Endothelial cell of umbilical vein (primary cell): ENCODE measurements around the gene LAMB3. TPM values are rescaled to one million over a fixed set of nuclear protein-coding genes. Genes with fewer than 3 reads are reported as not detected.

ENCODE experiments used
- BruUV-seq: library from RNA; stranded (reverse); fragments of 400-500 nt; replicated peaks from 2 replicates; lab custom pipeline; 2021; lab: Mats Ljungman, UMichigan
- CTCF ChIA-PET: fragments of 300-600, 350-600 bp; sonication (Branson Sonifier 250); formaldehyde crosslinking; loops from one replicate; lab custom pipeline; 2021; ENCODE audit warnings: antibody characterized with exemption, inconsistent platforms; lab: Charles Lee
- POLR2A ChIA-PET: fragments of 300-600, 350-600 bp; sonication (Branson Sonifier 250); formaldehyde crosslinking; loops from one replicate; lab custom pipeline; 2021; ENCODE audit warnings: antibody characterized with exemption, inconsistent platforms; lab: Charles Lee
- DNase-seq: peaks from one replicate; pipeline ENCODE4 v3.0.0-alpha.2; 2011; ENCODE audit warnings: low read depth, low spot score
- FAIRE-seq: peaks from 2 replicates; lab custom pipeline; 2011; peaks lifted over from hg19 to GRCh38; lab: Jason Lieb, UNC
- H2AFZ ChIP-seq: 2 replicates; pipeline ENCODE4 v1.6.0; 2012; ENCODE audit warnings: low read depth, low read length, control low read depth, inconsistent platforms
- H3K27ac ChIP-seq: 2 replicates; pipeline ENCODE4 v1.5.1; 2011; ENCODE audit warnings: low read depth, mild to moderate bottlenecking, control low read depth, low read length, moderate library complexity; ENCODE audit not compliant: insufficient read depth
- H3K27me3 ChIP-seq, 2 experiments: 2 replicates each; pipeline versions ENCODE4 v1.6.0 to v1.6.1; 2011; ENCODE audit warnings: low read length in 2 of 2, mixed read lengths in 1 of 2; ENCODE audit not compliant: control insufficient read depth in 2 of 2, insufficient read depth in 2 of 2
- H3K36me3 ChIP-seq, 2 experiments: 2 replicates in 1 of 2; 3 replicates in 1 of 2; pipeline ENCODE4 v1.5.1; 2011; ENCODE audit warnings: low read length in 2 of 2, mild to moderate bottlenecking in 1 of 2, moderate library complexity in 1 of 2; ENCODE audit not compliant: control insufficient read depth in 2 of 2, insufficient read depth in 2 of 2; ENCODE audit errors: extremely low read depth in 1 of 2
- H3K4me1 ChIP-seq: 3 replicates; pipeline ENCODE4 v1.5.1; 2011; ENCODE audit warnings: mild to moderate bottlenecking, low read length; ENCODE audit not compliant: control insufficient read depth, insufficient read depth; ENCODE audit errors: extremely low read depth
- H3K4me2 ChIP-seq: 2 replicates; pipeline ENCODE4 v1.6.1; 2011; ENCODE audit warnings: low read length, control low read depth, mixed read lengths; ENCODE audit not compliant: insufficient read depth
- H3K4me3 ChIP-seq, 3 experiments: fragments of 200-600 bp in 1 of 3; sonication (generic), shearing (Covaris generic) in 1 of 3; replicated peaks in 1 of 3; 2 replicates each; pipeline ENCODE4 v1.5.1; 2011 to 2016; ENCODE audit warnings: control low read depth in 3 of 3, low read length in 3 of 3, mild to moderate bottlenecking in 2 of 3, inconsistent platforms in 1 of 3, low read depth in 1 of 3, moderate library complexity in 1 of 3; ENCODE audit not compliant: insufficient read depth in 1 of 3
- H3K79me2 ChIP-seq: 2 replicates; pipeline ENCODE4 v1.6.0; 2012; ENCODE audit warnings: low read length, inconsistent platforms; ENCODE audit not compliant: control insufficient read depth, insufficient read depth
- H3K9ac ChIP-seq: replicated peaks from 2 replicates; pipeline ENCODE3; 2011; ENCODE audit warnings: low read length, control low read depth; ENCODE audit not compliant: insufficient read depth; ENCODE audit errors: extremely low read depth
- H3K9me1 ChIP-seq: replicated peaks from 3 replicates; pipeline ENCODE4 v1.6.0; 2011; ENCODE audit warnings: mild to moderate bottlenecking, low read length; ENCODE audit not compliant: control insufficient read depth, insufficient read depth; ENCODE audit errors: extremely low read depth
- H3K9me3 ChIP-seq: replicated peaks from 2 replicates; pipeline ENCODE4 v1.5.1; 2012; ENCODE audit warnings: low read length, inconsistent platforms; ENCODE audit not compliant: control insufficient read depth, insufficient read depth
- H4K20me1 ChIP-seq: replicated peaks from 2 replicates; pipeline ENCODE3; 2011; ENCODE audit warnings: mild to moderate bottlenecking, low read length; ENCODE audit not compliant: control insufficient read depth, insufficient read depth; ENCODE audit errors: extremely low read depth
- EZH2 ChIP-seq: IDR thresholded peaks from 2 replicates; pipeline ENCODE4 v1.6.1; 2012; ENCODE audit warnings: borderline replicate concordance, low read depth, mild to moderate bottlenecking, moderate library complexity, low read length, inconsistent platforms; ENCODE audit not compliant: severe bottlenecking
- FOS ChIP-seq: IDR thresholded peaks from 2 replicates; pipeline ENCODE4 v1.6.1; 2011; ENCODE audit warnings: mild to moderate bottlenecking, low read length, moderate library complexity, borderline replicate concordance; ENCODE audit not compliant: insufficient read depth
- GATA2 ChIP-seq: IDR thresholded peaks from 2 replicates; pipeline ENCODE4 v1.7.0; 2011; ENCODE audit warnings: low read depth, mild to moderate bottlenecking, moderate library complexity, mixed read lengths, low read length; ENCODE audit not compliant: insufficient read length, insufficient read depth
- JUN ChIP-seq: IDR thresholded peaks from 2 replicates; pipeline ENCODE4 v1.6.1; 2011; ENCODE audit warnings: borderline replicate concordance, low read depth; ENCODE audit not compliant: insufficient read length, insufficient read depth
- MAX ChIP-seq: IDR thresholded peaks from 2 replicates; pipeline ENCODE4 v1.6.1; 2011; ENCODE audit not compliant: insufficient read depth, insufficient read length
- MYC ChIP-seq: IDR thresholded peaks from one replicate; pipeline ENCODE4 v1.6.1; 2011; ENCODE audit warnings: mild to moderate bottlenecking, low read depth, low read length
- POLR2A ChIP-seq: IDR thresholded peaks from 2 replicates; pipeline ENCODE4 v1.6.1; 2012; ENCODE audit warnings: low read depth, mild to moderate bottlenecking, control low read depth, low read length
- POLR2AphosphoS5 ChIP-seq: IDR thresholded peaks from 2 replicates; pipeline ENCODE4 v1.6.1; 2012; ENCODE audit warnings: low read depth, mild to moderate bottlenecking, control low read depth, low read length, moderate library complexity; ENCODE audit not compliant: insufficient read depth
- dilution Hi-C: fragments of 300-500 bp; cut with MboI; formaldehyde crosslinking; loops from one replicate; pipeline ENCODE4 v1.15.0; 2019; ENCODE audit warnings: low sequenced_read_pairs; ENCODE audit not compliant: extremely low pct_ligation_motif_present
- intact Hi-C: fragments of 100-400 bp; cut with micrococcal nuclease; formaldehyde crosslinking; loops from one replicate; pipeline ENCODE4 v1.10.0; 2022
- polyA plus RNA-seq, 4 experiments: library from polyadenylated mRNA; depleted of rRNA in 3 of 4; stranded (reverse) in 3 of 4; unstranded in 1 of 4; fragments of >200 nt; gene quantifications; 2 replicates each; pipeline versions ENCODE4 v1.2.1 to v1.2.3, GENCODE V29; 2011 to 2012; ENCODE audit warnings: missing spikeins in 1 of 4
- total RNA-seq: library from RNA; stranded (reverse); gene quantifications from 2 replicates; pipeline ENCODE4 v1.2.3, GENCODE V29; 2021
- TF ChIP-seq, protein P1 (sequence below), 2 donors: IDR thresholded peaks; 1 replicate in 1 of 2; 2 replicates in 1 of 2; pipeline ENCODE4 v1.5.1; 2011; ENCODE audit warnings: low read length in 2 of 2, mild to moderate bottlenecking in 2 of 2, moderate library complexity in 2 of 2, control low read depth in 1 of 2, inconsistent platforms in 1 of 2, low read depth in 1 of 2; ENCODE audit not compliant: insufficient read depth in 1 of 2; ENCODE audit errors: extremely low read depth in 1 of 2

LAMB3 gene
- total and polyA plus RNA-seq, 2 donors (not counting 3 experiments of a cell fraction or from before 2014, with no cell fraction given) = 2.6 to 3.1 TPM

DNA sequence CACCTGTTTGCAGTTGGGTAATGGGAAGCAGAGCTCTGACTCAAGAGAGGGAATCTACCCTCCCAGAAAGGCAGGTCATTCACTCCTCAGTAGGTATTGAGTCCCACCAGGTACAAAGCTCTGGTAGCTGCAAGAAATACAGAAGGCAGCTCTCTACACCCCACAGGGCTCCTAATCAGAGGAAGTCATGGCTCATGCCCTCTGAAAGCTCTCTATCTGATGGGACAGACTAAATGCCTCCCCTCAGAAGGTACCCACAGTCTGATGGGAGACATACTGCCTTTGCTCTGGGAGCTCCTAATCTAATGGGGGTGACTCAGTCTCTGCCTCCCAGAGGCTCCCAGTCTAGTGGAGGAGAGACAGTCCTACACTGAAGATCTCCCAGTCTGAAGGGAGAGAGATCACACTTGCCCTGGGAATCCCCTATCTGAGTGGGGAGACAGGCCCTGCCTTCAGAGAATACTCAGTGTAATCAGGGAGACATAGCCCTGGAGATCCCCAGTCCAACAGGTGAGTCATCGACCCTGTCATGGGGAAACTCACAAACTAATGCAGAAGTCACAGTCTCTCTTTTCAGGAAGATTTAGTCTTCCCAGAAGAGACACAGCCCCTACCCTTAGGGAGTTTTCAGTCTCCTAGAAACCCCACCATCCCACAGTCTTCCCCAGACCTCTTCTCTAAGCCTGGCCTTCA is 45.0 kb downstream of the LAMB3 start:
- Histone ChIP-seq H2AFZ (no peak overlapping the region), H3K36me3 (no peaks in the 10 kb centered on the region), H3K9ac (no peak overlapping the region), H3K9me3 (no peaks in the 10 kb centered on the region), H3K27me3 (peaks cover 2 to 6% of the 10 kb centered on the region in 2 experiments), H4K20me1 (no peaks in the 10 kb centered on the region), H3K9me1 (no peaks in the 10 kb centered on the region), H3K79me2 (no peaks in the 10 kb centered on the region), H3K4me1 (no peaks in the 10 kb centered on the region), H3K4me3 (no peak overlapping the region), H3K27ac (no peak overlapping the region), H3K4me2 (no peak overlapping the region)
- no peak for TF ChIP-seq MAX
- no peak for TF ChIP-seq FOS
- TF ChIP-seq EZH2 = no peak
- TF ChIP-seq POLR2AphosphoS5 = no peak
- no peak for TF ChIP-seq GATA2
- no peak for TF ChIP-seq POLR2A
- TF ChIP-seq, protein P1, sequence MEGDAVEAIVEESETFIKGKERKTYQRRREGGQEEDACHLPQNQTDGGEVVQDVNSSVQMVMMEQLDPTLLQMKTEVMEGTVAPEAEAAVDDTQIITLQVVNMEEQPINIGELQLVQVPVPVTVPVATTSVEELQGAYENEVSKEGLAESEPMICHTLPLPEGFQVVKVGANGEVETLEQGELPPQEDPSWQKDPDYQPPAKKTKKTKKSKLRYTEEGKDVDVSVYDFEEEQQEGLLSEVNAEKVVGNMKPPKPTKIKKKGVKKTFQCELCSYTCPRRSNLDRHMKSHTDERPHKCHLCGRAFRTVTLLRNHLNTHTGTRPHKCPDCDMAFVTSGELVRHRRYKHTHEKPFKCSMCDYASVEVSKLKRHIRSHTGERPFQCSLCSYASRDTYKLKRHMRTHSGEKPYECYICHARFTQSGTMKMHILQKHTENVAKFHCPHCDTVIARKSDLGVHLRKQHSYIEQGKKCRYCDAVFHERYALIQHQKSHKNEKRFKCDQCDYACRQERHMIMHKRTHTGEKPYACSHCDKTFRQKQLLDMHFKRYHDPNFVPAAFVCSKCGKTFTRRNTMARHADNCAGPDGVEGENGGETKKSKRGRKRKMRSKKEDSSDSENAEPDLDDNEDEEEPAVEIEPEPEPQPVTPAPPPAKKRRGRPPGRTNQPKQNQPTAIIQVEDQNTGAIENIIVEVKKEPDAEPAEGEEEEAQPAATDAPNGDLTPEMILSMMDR (IDR thresholded peaks at IDR 0.05; ENCODE audit: extremely low read depth in 1 of 2, insufficient read depth in 1 of 2, low read depth in 1 of 2, low read length in 2 of 2) = no peak
- TF ChIP-seq JUN = no peak
- TF ChIP-seq MYC = no peak
- intact Hi-C loops = no loop called here
- ChIA-PET POLR2A (no interaction called here), CTCF (interaction anchor here (0.8 to 3.1 kb wide), 6 partner anchors 16 to 141 kb away, joined by 3 to 12 read pairs (median 4); no protein-coding TSS in a partner anchor)
- dilution Hi-C loops = no loop called here
- no TSS peak for BruUV-seq
- FAIRE-seq (no peak), DNase-seq (no peak)
